K562 (cell line): ENCODE results near the gene CDC42BPB. TPM values are rescaled to one million over a fixed set of nuclear protein-coding genes. Genes with fewer than 3 reads are reported as not detected.

Experiments used
- ATAC-seq: fragments of 200-7000 bp; cut with Tn5 transposase; 3 replicates; pipeline ENCODE4 v1.9.1; 2020; ENCODE audit warnings: moderate library complexity
- BruUV-seq: library from RNA; stranded (reverse); fragments of 400-500 nt; replicated peaks from 2 replicates; lab custom pipeline; 2021; lab: Mats Ljungman, UMichigan
- CTCF ChIA-PET: fragments of 300-600 bp; formaldehyde crosslinking; extraction: SDS; loops from one replicate; lab custom pipeline; 2021; ENCODE audit warnings: low intra/inter-chr PET ratio; lab: Yijun Ruan, JAX
- POLR2A ChIA-PET: fragments of 300-600, 350-650 bp; sonication (Branson Sonifier 250); formaldehyde crosslinking; extraction: SDS; loops from one replicate; lab custom pipeline; 2021; ENCODE audit warnings: antibody characterized with exemption, inconsistent platforms; lab: Yijun Ruan, JAX
- DNase-seq, 4 experiments: peaks; one replicate each; pipeline versions ENCODE4 v3.0.0 to v3.0.0-alpha.2; 2011 to 2018; ENCODE audit warnings: low spot score in 3 of 4, mixed read lengths in 3 of 4; ENCODE audit errors: extremely low read depth in 1 of 4
- FAIRE-seq: peaks from 2 replicates; lab custom pipeline; 2011; peaks lifted over from hg19 to GRCh38; lab: Jason Lieb, UNC
- H2AFZ ChIP-seq: 2 replicates; pipeline ENCODE4 v1.6.0; 2011; ENCODE audit warnings: low read depth, low read length, control low read depth, inconsistent platforms
- H3K27ac ChIP-seq: fragments of 200-600 bp; 3 replicates; pipeline ENCODE4 v1.8.0; 2011; ENCODE audit warnings: low read depth, mild to moderate bottlenecking, control low read depth, inconsistent platforms, low read length, moderate library complexity, mixed read lengths; ENCODE audit errors: extremely low read depth
- H3K27me3 ChIP-seq, 2 experiments: fragments of 300-600 bp in 1 of 2; 2 replicates in 1 of 2; 3 replicates in 1 of 2; pipeline versions ENCODE4 v1.6.0 to v1.8.0; 2011; ENCODE audit warnings: inconsistent platforms in 2 of 2, low read length in 2 of 2, mild to moderate bottlenecking in 1 of 2, mixed read lengths in 1 of 2, moderate library complexity in 1 of 2; ENCODE audit not compliant: control insufficient read depth in 2 of 2, insufficient read depth in 2 of 2
- H3K36me3 ChIP-seq: fragments of 300-600 bp; 3 replicates; pipeline ENCODE4 v1.8.0; 2011; ENCODE audit warnings: mild to moderate bottlenecking, low read length, inconsistent platforms; ENCODE audit not compliant: control insufficient read depth, insufficient read depth
- H3K4me1 ChIP-seq, 2 experiments: fragments of 200-600 bp in 1 of 2; replicated peaks in 1 of 2; 2 replicates in 1 of 2; 3 replicates in 1 of 2; pipeline versions ENCODE4 v1.5.1 to v1.8.0; 2011; ENCODE audit warnings: inconsistent platforms in 2 of 2, low read length in 2 of 2, mild to moderate bottlenecking in 1 of 2, mixed read lengths in 1 of 2, moderate library complexity in 1 of 2; ENCODE audit not compliant: control insufficient read depth in 2 of 2, insufficient read depth in 2 of 2
- H3K4me2 ChIP-seq: 2 replicates; pipeline ENCODE4 v1.6.1; 2011; ENCODE audit warnings: low read length, control low read depth, inconsistent platforms, mixed read lengths; ENCODE audit not compliant: insufficient read depth
- H3K4me3 ChIP-seq: fragments of 200-600 bp; sonication (generic), shearing (Covaris generic); 2 replicates; pipeline ENCODE4 v1.5.1; 2016; ENCODE audit warnings: control low read depth, inconsistent platforms
- H3K79me2 ChIP-seq: fragments of 200-600 bp; 3 replicates; pipeline ENCODE4 v1.8.0; 2011; ENCODE audit warnings: low read length, inconsistent platforms; ENCODE audit not compliant: control insufficient read depth, insufficient read depth
- H3K9ac ChIP-seq, 2 experiments: 2 replicates each; pipeline versions ENCODE4 v1.6.0 to v1.6.1; 2011; ENCODE audit warnings: low read depth in 2 of 2, low read length in 2 of 2, control low read depth in 1 of 2, inconsistent platforms in 1 of 2, mild to moderate bottlenecking in 1 of 2, mixed read lengths in 1 of 2; ENCODE audit not compliant: insufficient read depth in 1 of 2
- H3K9me1 ChIP-seq: one replicate; pipeline ENCODE4 v1.6.0; 2011; ENCODE audit warnings: inconsistent platforms, mild to moderate bottlenecking, low read length, moderate library complexity; ENCODE audit not compliant: control insufficient read depth, insufficient read depth
- H3K9me3 ChIP-seq: replicated peaks from 2 replicates; pipeline ENCODE4 v1.5.1; 2011; ENCODE audit warnings: low read depth, low read length, inconsistent platforms; ENCODE audit not compliant: control insufficient read depth, insufficient read depth
- H4K20me1 ChIP-seq: replicated peaks from 2 replicates; pipeline ENCODE4 v1.6.1; 2011; ENCODE audit warnings: low read length, inconsistent platforms, mixed read lengths; ENCODE audit not compliant: control insufficient read depth, insufficient read depth
- BCOR ChIP-seq: fragments of 450-650 bp; IDR thresholded peaks from 2 replicates; pipeline ENCODE4 v1.6.1; 2016
- FOXJ2 ChIP-seq: fragments of 200-800 bp; sonication (Bioruptor generic); IDR thresholded peaks from 2 replicates; pipeline ENCODE4 v1.6.1; 2016; ENCODE audit warnings: missing genetic modification characterization, missing compliant biosample characterization
- KHSRP ChIP-seq: fragments of 450-650 bp; IDR thresholded peaks from 2 replicates; pipeline ENCODE4 v1.6.1; 2017
- MECOM ChIP-seq: fragments of 250-450 bp; sonication (Bioruptor Pico); IDR thresholded peaks from 2 replicates; pipeline ENCODE4 v1.8.0; 2022; ENCODE audit warnings: inconsistent platforms
- SMARCA5 ChIP-seq: fragments of 450-650 bp; IDR thresholded peaks from 2 replicates; pipeline ENCODE4 v1.6.1; 2016
- ZNF263 ChIP-seq: sonication (generic); formaldehyde crosslinking; IDR thresholded peaks from 2 replicates; pipeline ENCODE4 v1.8.0; 2022; ENCODE audit warnings: mild to moderate bottlenecking, missing genetic modification reagents, borderline replicate concordance
- ZNF766 ChIP-seq: fragments of 200-800 bp; sonication (Bioruptor generic); conservative IDR thresholded peaks from 2 replicates; pipeline ENCODE4 v1.6.1; 2016; ENCODE audit warnings: missing genetic modification characterization, missing compliant biosample characterization
- WGBS: fragments of 100-300 bp; shearing (Covaris generic); methylation state at CpG from one replicate; pipeline ENCODE4 v1.1.6; 2016; ENCODE audit warnings: low coverage, mixed read lengths; ENCODE audit not compliant: insufficient coverage; ENCODE audit errors: missing lambda C conversion rate; 5-methylcytosine and 5-hydroxymethylcytosine counted together
- in situ Hi-C: fragments of 300-500 bp; cut with MboI; formaldehyde crosslinking; loops from 4 replicates; pipeline ENCODE4 v1.15.0; 2018; ENCODE audit warnings: inconsistent platforms, mixed read lengths
- intact Hi-C: fragments of 100-400 bp; cut with micrococcal nuclease; formaldehyde crosslinking; loops from 2 replicates; pipeline ENCODE4 v1.14.2; 2022
- polyA plus RNA-seq, 8 experiments: library from polyadenylated mRNA; depleted of rRNA in 4 of 8; stranded (reverse) in 5 of 8; unstranded in 3 of 8; fragments of >200 nt; fragmentation: Nextera tagmentation in 2 of 8; fragmentation: Illumina TruSeq in 1 of 8; extraction: Ambion mirVana in 2 of 8; extraction: Trizol in 1 of 8; gene quantifications; 2 replicates each; pipeline versions ENCODE4 v1.2.1 to v1.2.3, GENCODE V29; 2011 to 2014; ENCODE audit warnings: inconsistent platforms in 1 of 8, missing spikeins in 1 of 8
- total RNA-seq, 7 experiments: library from RNA; depleted of rRNA in 6 of 7; stranded (reverse); fragments of >200 nt in 6 of 7; fragmentation: Illumina TruSeq in 2 of 7; extraction: Trizol in 2 of 7; gene quantifications; 2 replicates each; pipeline versions ENCODE4 v1.2.1 to v1.2.3, GENCODE V29; 2011 to 2021; ENCODE audit warnings: low replicate concordance in 1 of 7
- TF ChIP-seq, protein P1 (sequence below): sonication (generic); formaldehyde crosslinking; IDR thresholded peaks from 2 replicates; pipeline ENCODE4 v1.8.1; 2023; ENCODE audit warnings: mild to moderate bottlenecking, missing genetic modification reagents, moderate library complexity
- TF ChIP-seq, protein P2 (sequence below): fragments of 200-800 bp; sonication (Bioruptor generic); IDR thresholded peaks from 2 replicates; pipeline ENCODE4 v1.6.1; 2017; ENCODE audit warnings: missing genetic modification characterization, missing compliant biosample characterization

CDC42BPB gene
- total and polyA plus RNA-seq, 9 of the 15 experiments (the other 6 are each of a cell fraction or from before 2014, with no cell fraction given) = 0.07 to 24.3 (median 12.6) TPM

DNA sequence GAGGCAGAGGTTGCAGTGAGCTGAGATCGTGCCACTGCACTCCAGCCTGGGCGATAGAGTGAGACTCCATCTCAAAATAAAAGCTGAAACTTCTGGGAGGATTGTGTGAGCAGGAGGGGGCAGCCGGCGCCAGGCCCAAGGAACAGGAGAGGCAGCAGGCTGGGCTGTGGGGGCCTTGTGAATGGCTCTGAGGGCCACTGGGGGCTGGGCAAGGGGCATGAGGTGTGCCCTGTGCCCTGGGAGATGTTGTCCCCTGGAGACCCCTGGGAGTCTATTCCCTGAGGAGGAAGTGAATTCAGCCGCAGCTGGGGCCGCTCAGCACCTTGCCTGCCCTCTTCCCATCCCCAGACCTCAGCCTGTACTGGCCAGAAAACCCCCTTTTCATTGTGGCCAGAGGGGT is 31.6 kb upstream of the CDC42BPB start:
- Histone ChIP-seq H3K9me3 (no peaks in the 10 kb centered on the region), H3K9ac (no peak overlapping the region), H4K20me1 (no peaks in the 10 kb centered on the region), H2AFZ (no peak overlapping the region), H3K4me1 (peaks cover 8 to 75% of the 10 kb centered on the region in 2 experiments; a peak in 4 of 5 replicates), H3K27me3 (peaks cover 0 to 8% of the 10 kb centered on the region in 2 experiments; a peak in 1 of 5 replicates), H3K27ac (no peak overlapping the region), H3K36me3 (no peaks in the 10 kb centered on the region), H3K4me3 (no peak overlapping the region), H3K9me1 (no peaks in the 10 kb centered on the region), H3K4me2 (no peak overlapping the region), H3K79me2 (no peaks in the 10 kb centered on the region)
- intact Hi-C loops (no loop called here), in situ Hi-C loops (loop anchor here (10.0 kb wide), 1 partner anchor 446 kb away; no protein-coding TSS in a partner anchor)
- ATAC-seq (no peak), DNase-seq (no peak), FAIRE-seq (no peak)
- TF ChIP-seq MECOM (no peak), SMARCA5 (no peak), ZNF766 (CRISPR knock-in tag) (no peak), ZNF263 (no peak), KHSRP (no peak), BCOR (no peak), FOXJ2 (tag) (no peak)
- TF ChIP-seq, protein P1, sequence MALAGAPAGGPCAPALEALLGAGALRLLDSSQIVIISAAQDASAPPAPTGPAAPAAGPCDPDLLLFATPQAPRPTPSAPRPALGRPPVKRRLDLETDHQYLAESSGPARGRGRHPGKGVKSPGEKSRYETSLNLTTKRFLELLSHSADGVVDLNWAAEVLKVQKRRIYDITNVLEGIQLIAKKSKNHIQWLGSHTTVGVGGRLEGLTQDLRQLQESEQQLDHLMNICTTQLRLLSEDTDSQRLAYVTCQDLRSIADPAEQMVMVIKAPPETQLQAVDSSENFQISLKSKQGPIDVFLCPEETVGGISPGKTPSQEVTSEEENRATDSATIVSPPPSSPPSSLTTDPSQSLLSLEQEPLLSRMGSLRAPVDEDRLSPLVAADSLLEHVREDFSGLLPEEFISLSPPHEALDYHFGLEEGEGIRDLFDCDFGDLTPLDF (CRISPR knock-in tag) = no peak
- TF ChIP-seq, protein P2, sequence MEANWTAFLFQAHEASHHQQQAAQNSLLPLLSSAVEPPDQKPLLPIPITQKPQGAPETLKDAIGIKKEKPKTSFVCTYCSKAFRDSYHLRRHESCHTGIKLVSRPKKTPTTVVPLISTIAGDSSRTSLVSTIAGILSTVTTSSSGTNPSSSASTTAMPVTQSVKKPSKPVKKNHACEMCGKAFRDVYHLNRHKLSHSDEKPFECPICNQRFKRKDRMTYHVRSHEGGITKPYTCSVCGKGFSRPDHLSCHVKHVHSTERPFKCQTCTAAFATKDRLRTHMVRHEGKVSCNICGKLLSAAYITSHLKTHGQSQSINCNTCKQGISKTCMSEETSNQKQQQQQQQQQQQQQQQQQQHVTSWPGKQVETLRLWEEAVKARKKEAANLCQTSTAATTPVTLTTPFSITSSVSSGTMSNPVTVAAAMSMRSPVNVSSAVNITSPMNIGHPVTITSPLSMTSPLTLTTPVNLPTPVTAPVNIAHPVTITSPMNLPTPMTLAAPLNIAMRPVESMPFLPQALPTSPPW (CRISPR knock-in tag) = no peak
- CTCF ChIA-PET = no interaction called here
- 42% methylated on average over 6 of the region's 6 CpGs for WGBS
- POLR2A ChIA-PET = interaction anchor here (0.6 kb wide), 2 partner anchors 14 to 245 kb away, joined by 3 read pairs; partner anchors contain the start of gene EIF5
- no TSS peak for BruUV-seq
